ENCODE measurements around the gene RFNG. TPM values are rescaled to one million over a fixed set of nuclear protein-coding genes. Genes with fewer than 3 reads are reported as not detected.

Gene RFNG
- total RNA-seq, 6 experiments from 2014 or later: 29.9 to 53.3 (median 43.7) TPM

DNA sequence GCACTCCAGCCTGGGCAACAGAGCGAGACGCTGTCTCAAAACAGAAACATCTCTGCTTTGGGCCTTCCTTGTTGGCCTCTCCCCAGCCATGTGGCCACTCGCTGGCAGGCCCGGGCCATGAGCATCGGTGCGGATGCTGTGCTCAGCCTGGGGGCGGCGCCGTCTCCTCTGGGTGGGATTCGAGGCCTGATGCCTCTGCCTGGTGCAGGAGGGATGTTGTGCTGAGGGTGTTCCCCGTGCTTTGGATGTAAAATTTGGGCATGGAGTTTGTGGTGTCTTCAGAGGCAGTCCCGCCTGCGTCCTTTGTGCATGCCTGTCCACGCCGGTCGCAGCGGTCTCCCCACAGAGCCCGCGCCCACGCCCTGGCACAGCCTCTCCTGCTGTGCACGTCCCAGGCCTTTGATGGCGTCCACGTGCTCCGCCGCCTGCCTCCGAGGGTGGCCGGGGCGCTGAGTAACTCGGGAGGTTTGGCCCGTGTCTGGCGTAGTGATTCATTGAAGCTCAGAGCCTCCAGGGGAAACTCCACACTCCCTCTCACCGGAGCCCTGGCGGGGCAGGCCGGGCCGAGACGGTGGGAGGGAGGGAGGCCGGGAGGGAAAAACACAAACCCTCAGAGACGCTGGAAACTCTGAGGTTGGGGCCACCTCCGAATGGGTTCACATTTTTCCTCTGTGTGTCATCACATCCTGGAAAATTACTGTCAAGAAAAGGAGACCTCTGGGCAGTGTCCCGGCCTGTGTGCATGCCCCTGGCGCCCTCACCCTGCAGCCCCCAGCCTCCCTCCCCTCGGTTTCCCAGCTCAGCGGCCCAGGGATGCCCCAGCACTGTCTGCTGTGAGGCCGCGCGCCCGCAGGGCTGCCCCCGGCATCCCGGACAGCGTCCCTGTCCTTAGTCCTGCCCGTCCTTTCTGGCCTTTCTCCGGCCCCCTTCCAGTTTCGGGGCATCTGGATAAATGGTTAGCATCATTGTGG, 47.9 kb downstream of the RFNG start:
- no peaks in the 10 kb centered on the region for H3K9me3 ChIP-seq
- H3K4me1 ChIP-seq: peaks cover 0 to 24% (median 9%) of the 10 kb centered on the region in 4 donors
- H3K36me3 ChIP-seq: no peaks in the 10 kb centered on the region
- no peak for TF ChIP-seq POLR2A (IDR thresholded peaks at IDR 0.05)
- TF ChIP-seq, protein P1, sequence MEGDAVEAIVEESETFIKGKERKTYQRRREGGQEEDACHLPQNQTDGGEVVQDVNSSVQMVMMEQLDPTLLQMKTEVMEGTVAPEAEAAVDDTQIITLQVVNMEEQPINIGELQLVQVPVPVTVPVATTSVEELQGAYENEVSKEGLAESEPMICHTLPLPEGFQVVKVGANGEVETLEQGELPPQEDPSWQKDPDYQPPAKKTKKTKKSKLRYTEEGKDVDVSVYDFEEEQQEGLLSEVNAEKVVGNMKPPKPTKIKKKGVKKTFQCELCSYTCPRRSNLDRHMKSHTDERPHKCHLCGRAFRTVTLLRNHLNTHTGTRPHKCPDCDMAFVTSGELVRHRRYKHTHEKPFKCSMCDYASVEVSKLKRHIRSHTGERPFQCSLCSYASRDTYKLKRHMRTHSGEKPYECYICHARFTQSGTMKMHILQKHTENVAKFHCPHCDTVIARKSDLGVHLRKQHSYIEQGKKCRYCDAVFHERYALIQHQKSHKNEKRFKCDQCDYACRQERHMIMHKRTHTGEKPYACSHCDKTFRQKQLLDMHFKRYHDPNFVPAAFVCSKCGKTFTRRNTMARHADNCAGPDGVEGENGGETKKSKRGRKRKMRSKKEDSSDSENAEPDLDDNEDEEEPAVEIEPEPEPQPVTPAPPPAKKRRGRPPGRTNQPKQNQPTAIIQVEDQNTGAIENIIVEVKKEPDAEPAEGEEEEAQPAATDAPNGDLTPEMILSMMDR (IDR thresholded peaks at IDR 0.05): no peak
- no peaks in the 10 kb centered on the region for H3K27me3 ChIP-seq
- no peak for DNase-seq
- H3K4me3 ChIP-seq: no peak overlapping the region
- H3K27ac ChIP-seq: no peak overlapping the region
- peak in 1 of 4 donors; percentile 12 for ATAC-seq
- intact Hi-C loops (cut with DNase I): no loop called here
- WGBS (ENCODE audit: insufficient coverage, low coverage, low lambda C conversion rate, missing lambda C conversion rate): 64% methylated on average over 20 of the region's 53 CpGs

GRCh38 chr17:82001571-82002056, 50.0 kb downstream of the RFNG start:
- no peak for ATAC-seq
- H3K9me3 ChIP-seq: no peaks in the 10 kb centered on the region
- intact Hi-C loops (cut with DNase I): no loop called here
- 75% methylated on average over 7 of the region's 17 CpGs for WGBS (ENCODE audit: insufficient coverage, low coverage, low lambda C conversion rate, missing lambda C conversion rate)
- TF ChIP-seq, protein P1 (IDR thresholded peaks at IDR 0.05): no peak
- TF ChIP-seq POLR2A (IDR thresholded peaks at IDR 0.05): no peak
- H3K4me1 ChIP-seq: peaks cover 0 to 24% (median 9%) of the 10 kb centered on the region in 4 donors
- no peak overlapping the region for H3K4me3 ChIP-seq
- H3K27ac ChIP-seq: no peak overlapping the region
- no peak for DNase-seq
- no peaks in the 10 kb centered on the region for H3K36me3 ChIP-seq
- no peaks in the 10 kb centered on the region for H3K27me3 ChIP-seq

- WGBS (ENCODE audit: insufficient coverage, low coverage, low lambda C conversion rate, missing lambda C conversion rate): no CpG with 5 or more reads among the region's 32 CpGs
- H3K27ac ChIP-seq: peak overlapping the region in 1 of 3 donors; percentile 24
- DNase-seq: peak in 2 of 3 donors; percentile 68 to 78
Observed at GRCh38 chr17:82000803-82001570, 50.6 kb downstream of the RFNG start.

More at GRCh38 chr17:82000803-82001570, 50.6 kb downstream of the RFNG start:
- TF ChIP-seq POLR2A (IDR thresholded peaks at IDR 0.05): no peak
- TF ChIP-seq, protein P1 (IDR thresholded peaks at IDR 0.05): no peak
- Histone ChIP-seq H3K9me3 (no peaks in the 10 kb centered on the region), H3K4me1 (peaks cover 0 to 24% (median 9%) of the 10 kb centered on the region in 4 donors), H3K4me3 (no peak overlapping the region), H3K27me3 (no peaks in the 10 kb centered on the region), H3K36me3 (no peaks in the 10 kb centered on the region)
- ATAC-seq: peak; percentile 16 to 75 (median 70)
- intact Hi-C loops (cut with DNase I): no loop called here

All from right lobe of liver (tissue), 6 donors.